ENCODE results near the gene MX2. TPM values are rescaled to one million over a fixed set of nuclear protein-coding genes. Genes with fewer than 3 reads are reported as not detected.
A peak's percentile ranks its signal among the peaks of the same experiment; 100 is the strongest.

Gene MX2
- total and polyA plus RNA-seq, 2 experiments from 2014 or later = 5.4 to 9.2 TPM

GRCh38 chr21:41370840-41371684, 9.2 kb downstream of the MX2 start:
- H3K4me1 ChIP-seq (ENCODE audit: insufficient read depth) = peaks cover 16% of the 10 kb centered on the region; the same call in 1 of the 2 replicates
- H3K4me1 Mint-ChIP-seq = peaks cover 9% of the 10 kb centered on the region
- peaks cover 4% of the 10 kb centered on the region; the same call in 2 of the 3 replicates for H3K9me3 Mint-ChIP-seq
- DNase-seq (ENCODE audit: low spot score) (no peak), ATAC-seq (no peak)
- H2AFZ ChIP-seq = no peak overlapping the region
- H3K4me2 ChIP-seq = peak overlapping the region; percentile 88
- no peaks in the 10 kb centered on the region for H4K20me1 ChIP-seq (replicated peaks; ENCODE audit: insufficient read depth)
- no peak overlapping the region for H3K27ac ChIP-seq (ENCODE audit: low read depth)
- peaks cover 7% of the 10 kb centered on the region for H3K27me3 Mint-ChIP-seq (ENCODE audit: insufficient read depth, low read depth, poor library complexity)
- peak overlapping the region; percentile 67 for H3K4me3 ChIP-seq
- no peaks in the 10 kb centered on the region for H3F3A ChIP-seq (replicated peaks; ENCODE audit: low read depth)
- H3K36me3 ChIP-seq (ENCODE audit: insufficient read depth) = no peaks in the 10 kb centered on the region
- H3K27ac Mint-ChIP-seq = no peak overlapping the region
- H3K36me3 Mint-ChIP-seq (ENCODE audit: low read depth) = no peaks in the 10 kb centered on the region
- H3K9me2 ChIP-seq (ENCODE audit: insufficient read depth) = 0 out of 2 replicates have a peak, but pooled peaks cover 10% of the 10 kb centered on the region
- H3K4me3 Mint-ChIP-seq = peak overlapping the region; percentile 77; the same call in 1 of the 3 replicates
- H3K79me2 ChIP-seq (replicated peaks; ENCODE audit: insufficient read depth) = 0 out of 2 replicates have a peak, but pooled peaks cover 7% of the 10 kb centered on the region
- no peaks in the 10 kb centered on the region for H3K27me3 ChIP-seq (ENCODE audit: insufficient read depth)
- TF ChIP-seq REST (IDR thresholded peaks at IDR 0.05; ENCODE audit: unreplicated experiment) (no peak), EZH2 (IDR thresholded peaks at IDR 0.05; ENCODE audit: low read depth, unreplicated experiment) (no peak), ZNF114 (CRISPR knock-in tag; IDR thresholded peaks at IDR 0.05) (no peak), JUNB (IDR thresholded peaks at IDR 0.05; ENCODE audit: unreplicated experiment) (no peak), ETS1 (IDR thresholded peaks at IDR 0.05) (no peak), ZNF462 (CRISPR knock-in tag; IDR thresholded peaks at IDR 0.05) (no peak), ZNF331 (CRISPR knock-in tag; IDR thresholded peaks at IDR 0.05; ENCODE audit: low read depth) (no peak), CTCF (conservative IDR thresholded peaks at IDR 0.05; ENCODE audit: low read depth in 2 of 2) (no peak), EZH2phosphoT487 (IDR thresholded peaks at IDR 0.05; ENCODE audit: unreplicated experiment) (no peak), POLR2AphosphoS5 (IDR thresholded peaks at IDR 0.05; ENCODE audit: low read depth) (no peak), STAT1 (IDR thresholded peaks at IDR 0.05; ENCODE audit: unreplicated experiment) (no peak), CREB1 (CRISPR knock-in tag; IDR thresholded peaks at IDR 0.05; ENCODE audit: low read depth) (no peak), NANOG (IDR thresholded peaks at IDR 0.05; ENCODE audit: borderline replicate concordance) (no peak)
